ENCODE results near the gene LDLRAD2.
"Not testable (repeated sequence)": the region's sequence is repeated elsewhere in the genome, so short reads cannot be mapped to it uniquely, and the experiment has no call there.

LDLRAD2 gene

DNA sequence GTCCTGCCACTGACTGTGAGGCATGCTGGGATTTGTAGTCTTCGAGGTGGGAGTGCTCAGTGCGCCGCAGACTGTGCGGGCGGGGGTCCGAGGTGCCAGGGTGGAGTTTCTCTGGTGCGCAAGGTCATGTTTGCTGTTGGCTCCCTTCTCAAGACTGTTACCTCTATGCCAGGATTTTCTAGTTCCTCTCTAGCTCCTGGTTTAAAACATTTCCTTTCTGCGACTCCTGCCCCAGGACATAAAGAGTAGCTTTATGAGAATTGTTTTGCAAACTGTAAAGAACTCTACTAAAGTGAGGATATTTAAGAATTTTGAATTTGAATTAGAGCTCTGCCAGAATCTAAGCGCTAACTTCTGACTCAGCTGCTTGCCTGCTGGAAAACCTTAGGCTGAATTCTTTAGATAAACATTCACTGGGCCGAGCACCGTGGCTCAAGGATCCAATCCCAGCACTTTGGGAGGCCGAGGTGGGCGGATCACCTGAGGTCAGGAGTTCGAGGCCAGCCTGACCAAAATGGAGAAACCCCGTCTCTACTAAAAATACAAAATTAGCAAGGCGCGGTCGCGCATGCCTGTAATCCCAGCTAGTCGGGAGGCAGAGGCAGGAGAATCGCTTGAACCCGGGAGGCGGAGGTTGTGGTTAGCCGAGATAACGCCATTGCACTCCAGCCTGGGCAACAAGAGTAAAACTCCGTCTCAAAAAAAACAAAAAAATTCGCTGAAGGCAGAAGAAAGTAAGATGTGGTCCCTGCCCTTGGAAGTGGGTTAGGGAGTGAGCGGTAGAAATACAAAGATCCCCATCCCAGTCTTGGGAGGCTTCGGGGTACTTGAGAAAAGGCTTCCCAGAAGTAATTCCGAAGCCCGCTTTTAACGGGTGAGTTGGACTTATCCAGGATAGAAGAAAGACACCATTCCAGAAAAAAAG is 28.1 kb upstream of the LDLRAD2 start:
- DNase-seq (ENCODE audit: low spot score), result peak; percentile 47

DNA sequence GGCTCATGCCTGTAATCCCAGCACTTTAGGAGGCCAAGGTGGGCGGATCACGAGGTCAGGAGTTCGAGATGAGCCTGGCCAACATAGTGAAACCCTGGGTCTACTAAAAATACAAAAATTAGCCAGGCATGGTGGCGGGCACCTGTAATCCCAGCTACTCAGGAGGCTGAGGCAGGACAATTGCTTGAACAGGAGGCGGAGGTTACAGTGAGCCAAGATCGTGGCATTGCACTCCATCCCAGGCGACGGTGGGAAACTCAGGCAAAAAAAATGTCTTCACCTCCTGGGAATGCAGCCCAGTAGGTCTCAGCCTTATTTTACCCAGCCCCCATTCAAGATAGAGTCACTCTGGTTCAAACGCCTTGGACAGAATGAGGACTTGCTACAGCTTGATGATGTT is 26.3 kb upstream of the LDLRAD2 start:
- DNase-seq (ENCODE audit: low spot score), result not testable (repeated sequence)

GRCh38 chr1:21786640-21787039 is 25.4 kb upstream of the LDLRAD2 start:
- DNase-seq (ENCODE audit: low spot score), result no peak

GRCh38 chr1:21793104-21793503 is 19.0 kb upstream of the LDLRAD2 start:
- no peak for DNase-seq (ENCODE audit: low spot score)

DNA sequence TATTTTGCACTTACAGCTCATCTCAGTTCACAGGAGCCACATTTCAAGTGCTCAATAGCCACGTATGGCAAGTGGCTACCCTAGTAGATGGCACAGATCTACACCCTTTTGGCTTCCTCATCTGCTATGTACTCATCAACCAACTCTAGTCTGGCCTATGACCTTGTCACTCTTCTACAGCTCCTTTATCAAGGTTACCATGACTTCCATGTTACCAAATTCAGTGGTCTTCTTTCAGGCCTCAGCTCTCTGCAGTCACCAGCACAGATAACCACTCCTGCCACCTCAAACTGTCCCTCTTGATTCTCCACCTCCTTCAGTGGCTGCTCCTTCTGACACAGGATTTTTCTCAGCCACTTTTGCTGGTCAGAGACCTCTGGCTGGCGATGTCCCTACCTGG is 17.4 kb upstream of the LDLRAD2 start:
- DNase-seq (ENCODE audit: low spot score), result no peak

DNA sequence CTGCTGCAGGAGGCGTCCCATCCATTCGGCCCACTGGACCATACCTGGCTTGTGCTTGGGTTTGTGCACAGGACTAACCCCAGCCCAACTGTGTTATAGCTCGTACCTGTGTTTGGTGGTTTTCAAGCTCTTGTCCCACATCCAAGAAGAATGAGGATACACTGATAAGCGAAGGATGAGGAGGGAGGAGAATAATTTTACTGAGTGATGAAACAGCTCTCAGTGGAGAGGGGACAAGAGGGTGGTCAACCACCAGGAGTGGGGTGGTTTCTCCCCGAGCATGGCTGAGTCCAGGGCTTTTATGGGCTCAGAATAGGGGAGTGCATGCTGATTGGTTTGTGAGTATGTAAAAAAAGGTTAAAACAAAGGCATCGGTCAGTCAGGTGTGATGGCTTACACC is 17.0 kb upstream of the LDLRAD2 start:
- DNase-seq (ENCODE audit: low spot score), result no peak

DNA sequence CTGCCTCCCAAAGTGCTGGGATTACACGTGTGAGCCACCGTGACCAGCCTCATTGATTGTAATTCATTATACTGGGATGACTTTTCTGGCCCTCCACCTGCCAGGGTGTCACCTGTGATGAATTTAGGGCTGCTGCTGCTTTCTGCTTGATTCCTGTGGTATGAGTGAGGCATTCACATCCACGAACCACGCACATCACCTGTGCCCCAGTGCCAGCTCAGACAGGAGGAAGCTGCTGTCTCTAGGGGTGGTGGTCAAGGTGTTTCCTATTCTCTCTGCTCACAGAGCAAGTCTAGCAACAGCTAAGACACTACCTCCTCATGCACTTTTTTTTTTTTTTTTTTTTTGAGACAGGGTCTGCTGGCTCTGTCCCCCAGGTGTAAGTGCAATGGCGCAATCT is 12.3 kb upstream of the LDLRAD2 start:
- DNase-seq (ENCODE audit: low spot score), result no peak

- no peak for DNase-seq (ENCODE audit: low spot score)
These were observed 11.0 kb upstream of the LDLRAD2 start for GRCh38 chr1:21801100-21801499.

DNA sequence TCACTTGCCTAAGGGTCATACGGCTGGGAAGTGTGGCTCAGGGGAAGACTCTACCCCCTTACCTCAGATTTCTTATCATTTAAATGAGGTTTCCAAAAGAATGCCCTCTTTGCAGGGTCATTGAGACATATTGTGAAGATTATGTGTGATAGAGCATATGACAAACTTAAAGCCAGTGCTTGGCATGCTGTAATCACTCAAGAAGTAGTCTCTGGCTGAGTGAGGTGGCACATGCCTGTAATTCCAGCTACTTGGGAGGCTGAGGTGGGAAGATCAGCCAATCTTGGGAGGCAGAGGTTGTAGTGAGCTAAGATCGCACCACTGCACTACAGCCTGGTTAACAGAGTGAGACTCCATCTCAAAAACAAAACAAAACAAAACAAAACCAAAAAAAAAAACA is 7.5 kb upstream of the LDLRAD2 start:
- no peak for DNase-seq (ENCODE audit: low spot score)

GRCh38 chr1:21813542-21813941 is 1.5 kb downstream of the LDLRAD2 start:
- no peak for DNase-seq (ENCODE audit: low spot score)

GRCh38 chr1:21814241-21814918 is 2.3 kb downstream of the LDLRAD2 start:
- DNase-seq (ENCODE audit: low spot score), result peak; percentile 60

GRCh38 chr1:21814981-21815582 is 3.0 kb downstream of the LDLRAD2 start:
- no peak for DNase-seq (ENCODE audit: low spot score)

DNA sequence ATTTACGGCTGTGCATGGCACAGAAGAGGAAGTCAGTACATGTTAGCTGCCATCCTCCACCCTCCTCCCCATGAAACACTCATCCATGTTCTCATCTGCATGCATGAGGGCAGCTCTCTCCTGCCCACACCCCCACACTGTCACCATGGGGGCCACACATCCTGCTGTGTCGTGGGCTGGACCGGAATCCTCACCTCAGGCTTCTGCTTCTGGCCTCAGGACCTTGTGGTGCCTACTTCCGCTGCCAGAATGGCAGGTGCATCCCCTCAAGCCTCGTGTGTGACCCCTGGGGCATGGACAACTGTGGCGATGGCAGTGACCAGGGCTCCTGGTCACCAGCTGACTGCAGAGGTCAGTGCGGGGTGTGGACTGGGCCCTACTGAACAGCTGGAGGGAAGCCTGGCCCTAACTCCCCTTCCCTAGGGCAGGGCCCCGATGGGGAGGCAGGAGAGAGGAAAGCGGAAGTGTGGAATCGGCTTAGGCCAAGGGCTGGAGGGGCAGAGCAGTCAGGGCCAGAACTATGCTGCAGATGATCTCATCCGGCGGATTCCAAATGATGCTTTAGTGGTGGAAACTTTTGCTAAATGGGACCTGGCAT is 3.8 kb downstream of the LDLRAD2 start:
- no peak for DNase-seq (ENCODE audit: low spot score)

GRCh38 chr1:21816602-21817302 is 4.7 kb downstream of the LDLRAD2 start:
- peak; percentile 57 for DNase-seq (ENCODE audit: low spot score)

DNA sequence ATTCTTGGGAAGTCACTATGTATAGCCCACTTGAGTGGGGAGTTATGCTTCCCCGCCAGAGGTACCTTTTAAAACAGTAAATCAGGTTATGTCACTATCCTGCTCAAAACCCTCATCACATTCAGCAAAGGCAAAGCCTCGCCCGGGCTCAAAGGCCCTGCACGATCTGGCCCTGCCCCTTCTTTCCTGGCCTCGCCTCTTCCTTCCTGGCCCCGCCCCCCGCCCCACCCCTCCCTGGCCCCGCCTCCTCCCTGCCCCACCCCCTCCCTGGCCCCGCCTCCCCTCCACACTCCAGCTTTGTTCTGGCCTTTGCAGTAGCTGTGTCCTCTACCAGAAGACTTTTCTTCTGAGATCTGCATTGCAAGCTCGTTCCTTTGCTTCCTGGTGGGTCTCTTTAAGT is 6.6 kb downstream of the LDLRAD2 start:
- DNase-seq (ENCODE audit: low spot score), result peak; percentile 94

- DNase-seq (ENCODE audit: low spot score), result no peak
These were observed 8.7 kb downstream of the LDLRAD2 start for GRCh38 chr1:21820597-21821232.

- no peak for DNase-seq (ENCODE audit: low spot score)
These were observed 9.4 kb downstream of the LDLRAD2 start for GRCh38 chr1:21821385-21822019.

DNA sequence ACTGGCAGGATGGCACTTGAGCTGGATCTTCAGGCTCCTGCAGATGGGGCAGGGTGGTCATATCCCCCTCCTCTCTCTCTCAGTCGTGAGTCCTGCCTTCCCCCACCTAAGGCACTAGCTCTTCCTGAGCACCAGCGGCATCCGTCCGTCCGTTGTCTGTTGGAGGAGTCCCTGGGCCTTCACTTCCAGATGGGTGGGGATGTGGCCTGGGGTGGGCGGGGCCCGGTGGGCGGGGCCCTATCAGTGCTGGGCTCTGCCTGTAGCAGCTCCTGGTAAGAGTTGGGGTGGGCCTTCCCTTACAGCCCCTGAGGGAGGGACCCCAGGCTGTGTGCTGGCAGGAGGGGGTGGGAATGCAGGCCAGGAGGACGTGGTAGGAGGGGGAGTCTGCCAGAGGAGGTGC is 10.3 kb downstream of the LDLRAD2 start:
- DNase-seq (ENCODE audit: low spot score), result peak; percentile 67

- no peak for DNase-seq (ENCODE audit: low spot score)
These were observed 11.3 kb downstream of the LDLRAD2 start for GRCh38 chr1:21823206-21823979.

All from GM03348 (cell line).